T-helper 1 cell treated with Interleukin-12 subunit alpha and Interleukin-12 subunit beta and Interleukin-4 antibody, amounts not matched to agents 30 μg/mL and 1 μg/mL, for 36 hours (primary cell): ENCODE measurements around the gene KIF16B.

Experiments used
- H3K27ac Mint-ChIP-seq: one replicate; pipeline ENCODE4 v1.8.0; 2021; ENCODE audit warnings: mild to moderate bottlenecking, mixed read lengths
- H3K27me3 Mint-ChIP-seq: one replicate; pipeline ENCODE4 v1.8.0; 2021; ENCODE audit warnings: low read depth, mixed read lengths
- H3K36me3 Mint-ChIP-seq: one replicate; pipeline ENCODE4 v1.8.0; 2021; ENCODE audit warnings: low read depth, mixed read lengths
- H3K4me1 Mint-ChIP-seq: one replicate; pipeline ENCODE4 v1.8.0; 2021; ENCODE audit warnings: low read depth, mixed read lengths
- H3K4me3 Mint-ChIP-seq: one replicate; pipeline ENCODE4 v1.8.0; 2021; ENCODE audit warnings: mild to moderate bottlenecking, moderate library complexity, mixed read lengths
- H3K9me3 Mint-ChIP-seq: one replicate; pipeline ENCODE4 v1.8.0; 2021; ENCODE audit warnings: mixed read lengths

The KIF16B gene, protein sequence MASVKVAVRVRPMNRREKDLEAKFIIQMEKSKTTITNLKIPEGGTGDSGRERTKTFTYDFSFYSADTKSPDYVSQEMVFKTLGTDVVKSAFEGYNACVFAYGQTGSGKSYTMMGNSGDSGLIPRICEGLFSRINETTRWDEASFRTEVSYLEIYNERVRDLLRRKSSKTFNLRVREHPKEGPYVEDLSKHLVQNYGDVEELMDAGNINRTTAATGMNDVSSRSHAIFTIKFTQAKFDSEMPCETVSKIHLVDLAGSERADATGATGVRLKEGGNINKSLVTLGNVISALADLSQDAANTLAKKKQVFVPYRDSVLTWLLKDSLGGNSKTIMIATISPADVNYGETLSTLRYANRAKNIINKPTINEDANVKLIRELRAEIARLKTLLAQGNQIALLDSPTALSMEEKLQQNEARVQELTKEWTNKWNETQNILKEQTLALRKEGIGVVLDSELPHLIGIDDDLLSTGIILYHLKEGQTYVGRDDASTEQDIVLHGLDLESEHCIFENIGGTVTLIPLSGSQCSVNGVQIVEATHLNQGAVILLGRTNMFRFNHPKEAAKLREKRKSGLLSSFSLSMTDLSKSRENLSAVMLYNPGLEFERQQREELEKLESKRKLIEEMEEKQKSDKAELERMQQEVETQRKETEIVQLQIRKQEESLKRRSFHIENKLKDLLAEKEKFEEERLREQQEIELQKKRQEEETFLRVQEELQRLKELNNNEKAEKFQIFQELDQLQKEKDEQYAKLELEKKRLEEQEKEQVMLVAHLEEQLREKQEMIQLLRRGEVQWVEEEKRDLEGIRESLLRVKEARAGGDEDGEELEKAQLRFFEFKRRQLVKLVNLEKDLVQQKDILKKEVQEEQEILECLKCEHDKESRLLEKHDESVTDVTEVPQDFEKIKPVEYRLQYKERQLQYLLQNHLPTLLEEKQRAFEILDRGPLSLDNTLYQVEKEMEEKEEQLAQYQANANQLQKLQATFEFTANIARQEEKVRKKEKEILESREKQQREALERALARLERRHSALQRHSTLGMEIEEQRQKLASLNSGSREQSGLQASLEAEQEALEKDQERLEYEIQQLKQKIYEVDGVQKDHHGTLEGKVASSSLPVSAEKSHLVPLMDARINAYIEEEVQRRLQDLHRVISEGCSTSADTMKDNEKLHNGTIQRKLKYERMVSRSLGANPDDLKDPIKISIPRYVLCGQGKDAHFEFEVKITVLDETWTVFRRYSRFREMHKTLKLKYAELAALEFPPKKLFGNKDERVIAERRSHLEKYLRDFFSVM (N-terminal part only)

DNA sequence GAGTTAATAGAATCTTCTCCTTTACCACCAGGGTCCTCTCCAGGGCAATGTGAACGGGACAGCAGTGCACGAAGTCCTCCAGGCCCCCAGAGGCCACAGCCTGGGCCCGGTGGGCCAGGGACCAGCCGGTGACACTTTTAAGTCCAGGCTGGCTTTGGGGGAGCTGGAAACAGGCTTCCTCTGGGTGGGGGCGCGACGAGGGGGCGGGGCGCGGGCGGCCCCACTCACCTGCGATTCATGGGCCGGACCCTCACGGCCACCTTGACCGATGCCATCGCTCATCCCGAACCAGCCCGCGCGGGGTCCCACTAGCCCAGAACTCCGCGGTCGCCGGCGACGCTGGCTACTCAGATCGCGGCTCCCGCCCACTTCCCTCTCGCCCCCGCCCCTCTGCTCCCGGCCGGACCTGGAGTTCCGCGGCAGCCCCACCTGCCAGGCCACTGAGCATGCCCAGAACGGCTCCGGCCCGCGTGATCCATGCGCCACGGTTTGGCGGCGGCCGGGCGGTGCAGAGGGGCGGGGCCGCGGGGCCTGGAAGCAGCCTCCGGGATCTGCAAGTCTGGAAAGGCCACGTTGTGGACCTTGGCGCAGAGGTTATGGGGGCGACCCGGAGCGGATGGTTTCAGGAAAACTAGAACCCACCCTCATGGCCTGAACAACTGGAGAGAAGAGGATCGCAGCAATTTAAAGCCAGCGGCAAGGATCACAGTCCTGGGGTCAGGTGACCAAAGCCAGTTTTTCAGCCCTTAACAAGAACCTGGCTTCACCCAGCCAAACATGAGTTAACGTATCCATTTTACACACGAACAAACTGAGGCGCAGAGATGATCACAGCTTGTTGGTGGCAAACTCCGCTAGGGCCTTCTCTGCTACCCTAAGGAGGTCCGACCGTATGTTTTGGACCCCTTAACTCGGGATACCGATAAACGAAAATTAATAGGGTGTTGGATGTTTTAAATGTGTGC lies at the start of gene KIF16B:
KIF16B (minus strand) TSS at position 448 of the 965 bp plus-strand sequence; CDS start at position 275, 173 bp downstream.
- H3K27me3 Mint-ChIP-seq: no peaks in the 10 kb centered on the region
- peaks cover 26% of the 10 kb centered on the region for H3K4me1 Mint-ChIP-seq
- no peaks in the 10 kb centered on the region for H3K36me3 Mint-ChIP-seq
- no peaks in the 10 kb centered on the region for H3K9me3 Mint-ChIP-seq
- peak within 1 kb of the TSS; percentile 87 for H3K4me3 Mint-ChIP-seq
- H3K27ac Mint-ChIP-seq: peak within 1 kb of the TSS; percentile 72

DNA sequence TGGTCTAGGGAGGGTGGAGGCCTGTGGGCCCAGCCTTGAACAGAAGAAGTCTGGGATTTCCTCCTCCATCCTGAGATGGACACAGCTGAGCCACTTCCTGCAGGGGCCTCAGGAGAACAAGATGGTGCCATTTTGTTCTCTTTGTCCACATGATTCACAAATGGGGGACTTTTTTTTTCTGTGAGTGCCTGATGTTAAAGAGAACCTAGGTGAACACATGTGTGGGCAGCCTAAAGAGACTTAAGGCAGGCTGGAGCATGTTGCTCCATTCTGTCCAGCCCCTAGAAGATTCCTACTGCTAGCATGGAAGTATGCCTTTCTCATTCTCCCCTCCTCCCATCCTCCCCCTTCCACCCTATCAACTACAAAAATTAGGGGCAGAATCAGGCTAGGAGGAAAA lies 49.3 kb upstream of the KIF16B start:
- Mint-ChIP-seq H3K4me1 (no peaks in the 10 kb centered on the region), H3K27me3 (no peaks in the 10 kb centered on the region), H3K27ac (no peak overlapping the region), H3K4me3 (no peak overlapping the region), H3K9me3 (peaks cover 4% of the 10 kb centered on the region), H3K36me3 (no peaks in the 10 kb centered on the region)

DNA sequence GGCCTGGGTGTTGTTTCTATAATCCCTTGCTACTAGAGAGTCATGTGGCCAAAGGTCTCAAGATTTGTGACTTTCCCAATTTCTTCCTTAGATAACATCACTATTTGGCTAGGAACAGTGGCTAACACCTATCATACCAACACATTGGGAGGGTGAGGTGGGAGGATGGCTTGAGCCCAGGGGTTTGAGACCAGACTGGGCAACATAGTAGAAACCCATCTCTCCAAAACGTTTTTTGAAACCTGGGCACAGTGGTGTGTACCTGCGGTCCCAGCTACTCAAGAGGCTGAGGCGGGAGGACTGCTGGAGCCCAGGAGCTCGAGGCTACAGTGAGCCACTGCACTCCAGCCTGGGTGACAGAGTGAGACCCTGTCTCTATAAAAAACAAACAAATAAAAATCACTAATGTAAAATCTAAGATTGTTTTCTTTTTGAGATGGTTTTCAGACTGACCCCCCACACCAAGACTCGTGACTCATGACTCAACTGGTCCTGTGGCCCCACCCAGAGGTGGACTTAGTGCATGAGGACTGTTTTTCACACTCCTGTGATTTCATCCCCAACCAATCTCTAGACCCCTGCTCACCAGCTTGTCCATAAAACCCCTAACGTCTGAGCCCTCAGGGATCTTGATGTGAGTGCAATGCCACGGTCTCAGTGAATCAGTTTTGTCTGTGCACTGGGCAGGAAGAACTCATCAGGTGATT lies 48.3 kb upstream of the KIF16B start:
- Mint-ChIP-seq H3K27me3 (no peaks in the 10 kb centered on the region), H3K4me3 (no peak overlapping the region), H3K27ac (no peak overlapping the region), H3K9me3 (peaks cover 9% of the 10 kb centered on the region), H3K4me1 (no peaks in the 10 kb centered on the region), H3K36me3 (no peaks in the 10 kb centered on the region)

DNA sequence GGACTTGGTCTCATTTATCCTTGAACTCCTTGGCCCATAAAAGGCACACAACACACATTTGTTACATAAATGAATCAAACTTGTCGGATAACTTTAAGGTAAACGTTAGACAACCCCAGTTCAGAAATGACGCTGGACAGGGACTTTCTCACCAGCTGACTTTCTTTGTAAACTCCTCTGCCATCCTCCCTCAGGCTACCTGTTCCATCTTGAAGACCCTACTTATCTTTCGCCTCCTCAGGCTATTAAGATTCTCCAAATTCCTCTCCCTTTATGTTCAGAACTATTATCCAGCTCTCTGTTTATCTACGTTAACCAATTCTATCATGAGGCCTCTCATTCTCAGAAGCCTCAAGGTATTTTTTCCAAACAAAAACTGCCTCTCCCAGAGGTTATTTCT lies 47.7 kb upstream of the KIF16B start:
- no peak overlapping the region for H3K4me3 Mint-ChIP-seq
- no peaks in the 10 kb centered on the region for H3K27me3 Mint-ChIP-seq
- no peak overlapping the region for H3K27ac Mint-ChIP-seq
- H3K4me1 Mint-ChIP-seq: no peaks in the 10 kb centered on the region
- H3K9me3 Mint-ChIP-seq: peaks cover 12% of the 10 kb centered on the region
- H3K36me3 Mint-ChIP-seq: no peaks in the 10 kb centered on the region

DNA sequence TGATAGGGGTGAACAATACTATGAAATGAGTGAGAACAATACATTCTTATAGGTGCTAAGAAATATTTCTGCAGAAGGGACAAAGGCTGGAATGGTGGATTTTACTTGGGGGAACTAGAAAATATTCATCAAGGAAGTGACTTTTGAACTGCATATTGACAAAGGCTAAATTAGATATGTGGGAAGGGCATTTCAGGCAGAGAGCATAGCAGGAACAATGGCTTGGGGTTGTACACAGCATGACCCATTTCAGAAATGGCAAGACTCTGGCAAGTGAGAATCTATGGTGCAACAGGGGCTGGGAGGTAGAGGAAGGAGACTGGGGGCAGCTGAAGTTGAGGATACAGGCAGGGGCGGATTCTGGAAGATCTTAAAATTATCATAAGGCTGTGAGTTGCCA lies 46.7 kb upstream of the KIF16B start:
- Mint-ChIP-seq H3K4me3 (no peak overlapping the region), H3K27me3 (no peaks in the 10 kb centered on the region), H3K4me1 (no peaks in the 10 kb centered on the region), H3K36me3 (no peaks in the 10 kb centered on the region), H3K27ac (no peak overlapping the region), H3K9me3 (peaks cover 12% of the 10 kb centered on the region)

DNA sequence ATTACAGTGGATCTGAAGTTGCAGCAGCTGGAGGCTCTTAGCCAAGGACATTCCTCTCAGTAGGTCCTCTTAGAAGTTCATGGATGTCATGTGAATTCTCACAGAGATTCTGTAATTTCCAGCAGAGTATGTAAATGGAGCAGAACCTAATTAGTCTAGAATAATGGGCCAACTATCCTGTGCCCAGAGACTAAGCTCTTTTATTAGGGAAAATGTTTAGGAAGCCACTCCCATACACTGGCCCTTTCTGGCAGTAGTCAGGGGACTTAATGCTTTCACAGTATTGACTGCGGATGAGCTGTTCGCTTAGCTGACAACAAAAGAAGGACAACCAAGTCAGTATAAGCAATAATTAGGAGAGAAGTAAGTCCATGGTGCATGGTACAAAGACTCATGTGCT lies 43.8 kb upstream of the KIF16B start:
- Mint-ChIP-seq H3K4me3 (no peak overlapping the region), H3K27ac (no peak overlapping the region), H3K9me3 (peaks cover 12% of the 10 kb centered on the region), H3K4me1 (no peaks in the 10 kb centered on the region), H3K27me3 (no peaks in the 10 kb centered on the region), H3K36me3 (no peaks in the 10 kb centered on the region)

DNA sequence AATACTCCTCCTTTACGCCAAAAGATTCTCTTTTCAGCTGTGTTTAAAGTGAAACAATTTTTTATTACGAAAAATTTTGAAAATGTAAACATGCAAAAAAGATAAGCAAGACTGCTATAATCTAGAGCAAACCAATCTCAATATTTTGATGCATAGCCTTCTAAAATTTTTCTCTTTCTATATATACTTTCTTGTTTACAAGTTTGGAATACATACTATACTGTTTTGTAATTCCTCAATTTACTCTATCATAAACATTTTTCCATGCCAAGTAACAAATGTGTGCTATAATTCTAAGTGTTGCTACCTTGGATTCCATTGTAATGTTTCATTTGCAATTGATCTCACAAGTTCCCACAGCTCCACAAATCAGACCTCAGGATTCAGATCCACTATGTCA lies 43.1 kb upstream of the KIF16B start:
- no peaks in the 10 kb centered on the region for H3K4me1 Mint-ChIP-seq
- no peaks in the 10 kb centered on the region for H3K36me3 Mint-ChIP-seq
- no peak overlapping the region for H3K27ac Mint-ChIP-seq
- no peaks in the 10 kb centered on the region for H3K27me3 Mint-ChIP-seq
- no peak overlapping the region for H3K4me3 Mint-ChIP-seq
- peaks cover 12% of the 10 kb centered on the region for H3K9me3 Mint-ChIP-seq

DNA sequence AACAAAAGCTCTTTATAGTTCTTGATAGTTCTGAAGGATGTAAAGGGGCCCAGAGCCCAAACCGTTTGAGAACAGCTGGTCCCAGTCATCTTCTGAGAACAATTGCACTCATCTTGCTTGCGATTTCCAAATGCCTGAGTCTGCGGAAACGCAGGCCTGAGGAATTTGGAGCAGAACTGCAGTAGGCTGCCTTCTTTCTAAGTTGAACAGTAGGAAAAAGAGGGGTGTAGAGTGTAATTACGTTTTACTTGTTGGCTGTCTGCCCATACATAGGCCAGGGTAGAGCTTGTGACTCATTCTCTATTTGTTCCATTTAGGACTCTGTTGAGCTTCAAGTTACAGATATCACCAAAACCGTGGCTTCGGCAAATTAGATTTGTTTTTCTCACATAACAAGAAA lies 42.0 kb upstream of the KIF16B start:
- Mint-ChIP-seq H3K9me3 (peaks cover 12% of the 10 kb centered on the region), H3K36me3 (no peaks in the 10 kb centered on the region), H3K27ac (no peak overlapping the region), H3K4me3 (no peak overlapping the region), H3K4me1 (no peaks in the 10 kb centered on the region), H3K27me3 (no peaks in the 10 kb centered on the region)

DNA sequence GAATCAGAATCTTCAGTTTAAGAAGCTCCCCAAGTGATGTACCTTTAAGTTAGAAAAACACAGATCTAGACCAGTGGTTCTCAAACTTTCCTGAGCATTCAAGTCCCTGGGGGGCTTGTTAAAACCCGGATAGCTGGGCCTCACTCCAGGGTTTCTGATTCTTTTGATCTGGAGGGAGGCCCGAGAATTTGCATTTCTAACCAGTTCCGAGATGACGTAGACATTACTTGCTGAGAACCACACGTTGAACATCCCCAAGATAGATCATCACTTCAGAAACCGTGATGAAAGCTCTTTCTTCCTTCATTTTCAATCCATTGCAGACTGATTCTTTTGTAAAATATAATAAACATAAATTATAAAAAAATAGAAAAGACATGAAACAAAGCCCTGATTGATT lies 40.7 kb upstream of the KIF16B start:
- Mint-ChIP-seq H3K9me3 (peaks cover 9% of the 10 kb centered on the region), H3K4me3 (no peak overlapping the region), H3K4me1 (no peaks in the 10 kb centered on the region), H3K27ac (no peak overlapping the region), H3K27me3 (no peaks in the 10 kb centered on the region), H3K36me3 (no peaks in the 10 kb centered on the region)

DNA sequence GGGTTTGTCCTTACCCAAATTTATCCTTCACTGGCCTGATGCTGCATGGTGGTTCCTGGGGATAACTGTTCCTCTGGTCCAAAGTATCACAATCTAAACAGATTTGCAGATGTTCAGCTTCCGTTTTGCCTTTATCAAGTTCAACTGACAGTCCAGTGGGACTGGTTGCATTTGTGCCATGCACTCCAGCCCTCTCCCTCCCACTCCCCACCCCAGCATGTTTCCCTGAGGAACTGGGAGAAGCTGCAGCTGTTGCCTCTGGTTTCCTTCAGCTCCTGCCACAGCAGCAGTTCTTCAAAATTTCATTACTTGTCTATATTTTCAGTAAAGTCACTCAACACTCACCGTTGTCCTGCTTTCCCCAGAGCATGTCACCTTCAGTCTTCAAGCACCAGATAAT lies 39.5 kb upstream of the KIF16B start:
- no peaks in the 10 kb centered on the region for H3K27me3 Mint-ChIP-seq
- H3K4me1 Mint-ChIP-seq: no peaks in the 10 kb centered on the region
- peaks cover 9% of the 10 kb centered on the region for H3K9me3 Mint-ChIP-seq
- no peak overlapping the region for H3K27ac Mint-ChIP-seq
- H3K36me3 Mint-ChIP-seq: no peaks in the 10 kb centered on the region
- no peak overlapping the region for H3K4me3 Mint-ChIP-seq

DNA sequence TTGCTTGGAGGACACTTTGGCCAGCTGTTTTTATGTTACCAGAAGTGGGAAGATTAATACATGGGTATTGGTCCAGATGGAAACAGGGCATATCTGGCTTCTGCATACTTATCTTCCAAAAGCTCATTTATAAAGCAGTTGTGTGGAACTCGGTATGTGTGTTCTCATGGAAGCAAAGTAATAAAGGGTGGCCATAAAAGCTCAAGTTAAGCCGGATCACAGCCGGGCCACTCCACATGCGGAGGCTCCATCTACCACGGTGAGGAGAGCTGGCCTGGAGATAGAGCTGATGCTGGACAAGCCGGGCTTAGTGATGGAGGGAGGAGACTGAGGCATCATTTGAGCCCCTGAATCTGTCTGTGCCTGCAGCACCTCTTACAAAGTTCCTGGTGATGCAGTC lies 38.6 kb upstream of the KIF16B start:
- Mint-ChIP-seq H3K4me3 (no peak overlapping the region), H3K27me3 (no peaks in the 10 kb centered on the region), H3K9me3 (peaks cover 3% of the 10 kb centered on the region), H3K36me3 (no peaks in the 10 kb centered on the region), H3K27ac (no peak overlapping the region), H3K4me1 (no peaks in the 10 kb centered on the region)

DNA sequence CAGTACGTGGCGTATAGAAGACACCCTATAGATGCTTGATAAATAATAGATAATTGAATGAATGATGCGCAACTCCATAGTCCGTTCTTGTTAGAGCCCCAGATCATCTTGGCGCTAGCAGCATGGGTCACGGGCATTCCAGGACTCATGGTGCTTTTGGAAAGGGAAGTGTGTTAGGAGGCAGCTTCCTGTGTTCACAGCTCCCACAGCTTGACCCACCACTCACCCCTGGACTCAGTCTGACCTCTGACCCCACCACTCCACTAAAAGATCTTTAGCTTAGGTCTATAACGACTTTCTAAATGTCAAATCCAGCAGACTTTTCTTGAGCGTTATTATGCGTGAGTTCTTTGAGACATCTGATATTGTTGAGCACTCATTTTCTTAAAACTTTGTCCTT lies 35.8 kb upstream of the KIF16B start:
- Mint-ChIP-seq H3K4me3 (no peak overlapping the region), H3K4me1 (no peaks in the 10 kb centered on the region), H3K36me3 (no peaks in the 10 kb centered on the region), H3K27ac (no peak overlapping the region), H3K9me3 (no peaks in the 10 kb centered on the region), H3K27me3 (no peaks in the 10 kb centered on the region)

DNA sequence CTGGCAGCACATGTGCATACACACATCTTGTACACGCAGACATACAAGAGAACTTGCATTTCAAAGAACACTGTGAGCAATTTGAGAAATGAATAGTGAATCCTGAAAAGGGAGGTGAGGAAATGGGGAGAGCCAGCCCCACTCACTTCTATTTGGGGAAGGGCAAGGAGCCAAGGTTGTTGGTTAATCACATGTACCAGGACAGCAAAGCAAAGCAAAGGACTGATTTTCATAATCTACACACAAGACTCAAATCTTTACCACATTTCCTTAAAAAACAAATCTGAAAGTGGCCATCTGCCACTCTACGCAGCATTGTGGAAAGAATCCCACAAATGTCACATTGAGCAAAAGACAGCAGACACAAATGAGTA lies 35.0 kb upstream of the KIF16B start:
- Mint-ChIP-seq H3K27me3 (no peaks in the 10 kb centered on the region), H3K4me3 (no peak overlapping the region), H3K4me1 (no peaks in the 10 kb centered on the region), H3K36me3 (no peaks in the 10 kb centered on the region), H3K9me3 (no peaks in the 10 kb centered on the region), H3K27ac (no peak overlapping the region)
